Mesenchymal stem cell (in vitro differentiated cells and primary cell): Measurements from ENCODE around the gene KIAA0513.

Experiments used
- DNase-seq: peaks from one replicate; pipeline ENCODE4 v3.0.0-alpha.2; 2013
- H2AFZ ChIP-seq: one replicate; pipeline ENCODE4 v1.6.1; 2013; ENCODE audit warnings: low read depth, mild to moderate bottlenecking, control low read depth, inconsistent platforms, low read length, moderate library complexity
- H2AK5ac ChIP-seq: 2 replicates; pipeline ENCODE4 v1.6.1; 2013; ENCODE audit warnings: low read length, moderate library complexity, mild to moderate bottlenecking, inconsistent platforms; ENCODE audit not compliant: severe bottlenecking
- H2BK120ac ChIP-seq: one replicate; pipeline ENCODE4 v1.6.1; 2013; ENCODE audit warnings: low read depth, mild to moderate bottlenecking, inconsistent platforms, low read length, moderate library complexity
- H2BK12ac ChIP-seq, 2 experiments: one replicate each; pipeline ENCODE4 v1.6.1; 2013; ENCODE audit warnings: inconsistent platforms in 2 of 2, low read length in 2 of 2, mild to moderate bottlenecking in 2 of 2, moderate library complexity in 2 of 2, control low read depth in 1 of 2
- H2BK15ac ChIP-seq: one replicate; pipeline ENCODE4 v1.6.1; 2013; ENCODE audit warnings: mild to moderate bottlenecking, low read depth, inconsistent platforms; ENCODE audit not compliant: poor library complexity, severe bottlenecking
- H2BK5ac ChIP-seq: 2 replicates; pipeline ENCODE4 v1.6.1; 2013; ENCODE audit warnings: low read depth, mild to moderate bottlenecking, low read length, control low read depth, inconsistent platforms; ENCODE audit not compliant: poor library complexity, severe bottlenecking
- H3K14ac ChIP-seq, 2 experiments: one replicate each; pipeline ENCODE4 v1.6.1; 2013; ENCODE audit warnings: inconsistent platforms in 2 of 2, low read length in 2 of 2, control low read depth in 1 of 2, mild to moderate bottlenecking in 1 of 2, moderate library complexity in 1 of 2
- H3K18ac ChIP-seq, 2 experiments: one replicate each; pipeline ENCODE4 v1.6.1; 2013; ENCODE audit warnings: inconsistent platforms in 2 of 2, low read length in 2 of 2, control low read depth in 1 of 2, low read depth in 1 of 2, mild to moderate bottlenecking in 1 of 2
- H3K23ac ChIP-seq, 2 experiments: one replicate each; pipeline ENCODE4 v1.6.1; 2013; ENCODE audit warnings: inconsistent platforms in 2 of 2, low read length in 2 of 2, mild to moderate bottlenecking in 2 of 2, moderate library complexity in 2 of 2, control low read depth in 1 of 2
- H3K27ac ChIP-seq: 2 replicates; pipeline ENCODE4 v1.5.1; 2013; ENCODE audit warnings: mild to moderate bottlenecking, moderate library complexity, low read length, control low read depth, inconsistent platforms; ENCODE audit not compliant: poor library complexity, severe bottlenecking
- H3K27me3 ChIP-seq, 2 experiments: 2 replicates each; pipeline versions ENCODE4 v1.6.1 to v1.7.0; 2013; ENCODE audit warnings: low read length in 2 of 2, mild to moderate bottlenecking in 2 of 2, moderate library complexity in 2 of 2, control low read depth in 1 of 2, inconsistent platforms in 1 of 2; ENCODE audit not compliant: control insufficient read depth in 1 of 2, insufficient read depth in 1 of 2
- H3K36me3 ChIP-seq, 2 experiments: 2 replicates each; pipeline versions ENCODE4 v1.6.1 to v1.7.0; 2013; ENCODE audit warnings: low read length in 2 of 2, control low read depth in 1 of 2, inconsistent platforms in 1 of 2, low read depth in 1 of 2, mild to moderate bottlenecking in 1 of 2; ENCODE audit not compliant: insufficient read depth in 2 of 2, control insufficient read depth in 1 of 2
- H3K4ac ChIP-seq, 2 experiments: one replicate each; pipeline ENCODE4 v1.6.1; 2013; ENCODE audit warnings: inconsistent platforms in 2 of 2, low read length in 2 of 2, mild to moderate bottlenecking in 2 of 2, moderate library complexity in 2 of 2, control low read depth in 1 of 2, low read depth in 1 of 2
- H3K4me1 ChIP-seq: 2 replicates; pipeline ENCODE4 v1.6.1; 2013; ENCODE audit warnings: low read depth, low read length, control low read depth; ENCODE audit not compliant: control insufficient read depth, insufficient read depth
- H3K4me2 ChIP-seq: 2 replicates; pipeline ENCODE4 v1.6.1; 2013; ENCODE audit warnings: low read length, mild to moderate bottlenecking, inconsistent platforms; ENCODE audit not compliant: poor library complexity, severe bottlenecking
- H3K4me3 ChIP-seq, 2 experiments: 2 replicates each; pipeline versions ENCODE4 v1.5.1 to v1.7.0; 2013; ENCODE audit warnings: low read length in 2 of 2, mild to moderate bottlenecking in 2 of 2, control low read depth in 1 of 2, low read depth in 1 of 2; ENCODE audit not compliant: insufficient read depth in 1 of 2
- H3K79me1 ChIP-seq: replicated peaks from 2 replicates; pipeline ENCODE4 v1.6.1; 2013; ENCODE audit warnings: mild to moderate bottlenecking, control low read depth, low read length, inconsistent platforms; ENCODE audit not compliant: poor library complexity, severe bottlenecking
- H3K9ac ChIP-seq: 2 replicates; pipeline ENCODE4 v1.7.0; 2013; ENCODE audit warnings: mild to moderate bottlenecking, low read length, moderate library complexity
- H3K9me3 ChIP-seq: 2 replicates; pipeline ENCODE4 v1.7.0; 2013; ENCODE audit warnings: mild to moderate bottlenecking, low read length; ENCODE audit not compliant: control insufficient read depth
- H4K8ac ChIP-seq: one replicate; pipeline ENCODE4 v1.6.1; 2013; ENCODE audit warnings: inconsistent platforms, mild to moderate bottlenecking, low read length, moderate library complexity
- H4K91ac ChIP-seq: one replicate; pipeline ENCODE4 v1.6.1; 2013; ENCODE audit warnings: mild to moderate bottlenecking, low read length, inconsistent platforms
- WGBS: methylation state at CpG from one replicate; pipeline ENCODE4 v1.1.7; 2013; ENCODE audit warnings: mixed read lengths; 5-methylcytosine and 5-hydroxymethylcytosine counted together

Gene KIAA0513

GRCh38 chr16:84993926-84994325 lies 33.7 kb upstream of the KIAA0513 start:
- Histone ChIP-seq H2BK15ac (peak overlapping the region; percentile 85), H2BK120ac (peak overlapping the region; percentile 74), H3K27ac (peak overlapping the region; percentile 80), H2AFZ (no peak overlapping the region), H3K23ac (no peak overlapping the region), H4K91ac (peak overlapping the region; percentile 89), H2BK5ac (no peak overlapping the region), H3K9ac (peak overlapping the region; percentile 84), H3K18ac (peak overlapping the region; percentile 87 to 97), H2AK5ac (peak overlapping the region; percentile 98), H3K14ac (peak overlapping the region in 1 of 2 experiments; percentile 87), H2BK12ac (peak overlapping the region; percentile 93 to 99), H3K79me1 (peaks cover 5% of the 10 kb centered on the region), H3K4me2 (no peak overlapping the region), H3K9me3 (no peaks in the 10 kb centered on the region), H3K27me3 (no peaks in the 10 kb centered on the region), H3K4ac (peak overlapping the region; percentile 29 to 84), H3K4me3 (no peak overlapping the region), H3K36me3 (peaks cover 24 to 43% of the 10 kb centered on the region in 2 experiments), H3K4me1 (peaks cover 37% of the 10 kb centered on the region), H4K8ac (peak overlapping the region; percentile 59)
- WGBS, result 97% methylated on average over 8 of the region's 8 CpGs
- DNase-seq, result no peak

- Histone ChIP-seq H3K79me1 (peaks cover 4% of the 10 kb centered on the region), H4K8ac (peak overlapping the region; percentile 72), H3K18ac (peak overlapping the region; percentile 44 to 52), H3K4me3 (no peak overlapping the region), H3K27me3 (no peaks in the 10 kb centered on the region), H3K27ac (peak overlapping the region; percentile 80), H3K4me2 (no peak overlapping the region), H2BK15ac (peak overlapping the region; percentile 54), H2BK12ac (peak overlapping the region; percentile 61 to 96), H3K36me3 (peaks cover 17 to 42% of the 10 kb centered on the region in 2 experiments), H4K91ac (peak overlapping the region; percentile 73), H3K9ac (peak overlapping the region; percentile 84), H2AFZ (no peak overlapping the region), H2BK120ac (peak overlapping the region; percentile 89), H2AK5ac (peak overlapping the region; percentile 91), H3K4ac (peak overlapping the region; percentile 62 to 88), H2BK5ac (no peak overlapping the region), H3K4me1 (peaks cover 31% of the 10 kb centered on the region), H3K14ac (peak overlapping the region in 1 of 2 experiments; percentile 61), H3K23ac (no peak overlapping the region), H3K9me3 (no peaks in the 10 kb centered on the region)
- DNase-seq, result no peak
- WGBS, result 88% methylated on average over 5 of the region's 8 CpGs
Observed at GRCh38 chr16:84995663-84996062, 31.9 kb upstream of the KIAA0513 start.

GRCh38 chr16:84996365-84996764 lies 31.2 kb upstream of the KIAA0513 start:
- Histone ChIP-seq H2AK5ac (peak overlapping the region; percentile 96), H3K9me3 (no peaks in the 10 kb centered on the region), H3K9ac (no peak overlapping the region), H3K27ac (no peak overlapping the region), H3K4me3 (no peak overlapping the region), H3K14ac (peak overlapping the region in 1 of 2 experiments; percentile 90), H3K79me1 (peaks cover 2% of the 10 kb centered on the region), H2BK12ac (peak overlapping the region; percentile 85 to 97), H3K23ac (peak overlapping the region in 1 of 2 experiments; percentile 90), H4K8ac (no peak overlapping the region), H2BK120ac (peak overlapping the region; percentile 13), H3K27me3 (no peaks in the 10 kb centered on the region), H3K4me1 (peaks cover 34% of the 10 kb centered on the region), H4K91ac (peak overlapping the region; percentile 73), H3K18ac (peak overlapping the region in 1 of 2 experiments; percentile 88), H3K4ac (peak overlapping the region in 1 of 2 experiments; percentile 73), H2AFZ (no peak overlapping the region), H3K36me3 (peaks cover 14 to 40% of the 10 kb centered on the region in 2 experiments), H3K4me2 (no peak overlapping the region), H2BK15ac (no peak overlapping the region), H2BK5ac (no peak overlapping the region)
- WGBS, result 99% methylated on average over 11 of the region's 11 CpGs
- no peak for DNase-seq

GRCh38 chr16:84999200-84999599 lies 28.4 kb upstream of the KIAA0513 start:
- H3K4me2 ChIP-seq, result no peak overlapping the region
- no peak overlapping the region for H4K91ac ChIP-seq
- no peak overlapping the region for H4K8ac ChIP-seq
- H3K36me3 ChIP-seq, result peaks cover 12 to 33% of the 10 kb centered on the region in 2 experiments
- WGBS, result 86% methylated on average over 2 of the region's 3 CpGs
- no peak overlapping the region for H2BK12ac ChIP-seq
- H3K79me1 ChIP-seq, result no peaks in the 10 kb centered on the region
- no peak overlapping the region for H3K14ac ChIP-seq
- H3K27me3 ChIP-seq, result no peaks in the 10 kb centered on the region
- H2BK5ac ChIP-seq, result no peak overlapping the region
- no peak overlapping the region for H3K23ac ChIP-seq
- no peak overlapping the region for H2AFZ ChIP-seq
- H3K9ac ChIP-seq, result no peak overlapping the region
- H3K4me3 ChIP-seq, result no peak overlapping the region
- H2AK5ac ChIP-seq, result no peak overlapping the region
- H3K18ac ChIP-seq, result no peak overlapping the region
- H3K9me3 ChIP-seq, result no peaks in the 10 kb centered on the region
- no peak for DNase-seq
- H2BK120ac ChIP-seq, result no peak overlapping the region
- peak overlapping the region; percentile 65 for H3K27ac ChIP-seq
- no peak overlapping the region for H3K4ac ChIP-seq
- H2BK15ac ChIP-seq, result no peak overlapping the region
- peaks cover 40% of the 10 kb centered on the region for H3K4me1 ChIP-seq
